ENCODE results near the gene ATF3.

The ATF3 gene

DNA sequence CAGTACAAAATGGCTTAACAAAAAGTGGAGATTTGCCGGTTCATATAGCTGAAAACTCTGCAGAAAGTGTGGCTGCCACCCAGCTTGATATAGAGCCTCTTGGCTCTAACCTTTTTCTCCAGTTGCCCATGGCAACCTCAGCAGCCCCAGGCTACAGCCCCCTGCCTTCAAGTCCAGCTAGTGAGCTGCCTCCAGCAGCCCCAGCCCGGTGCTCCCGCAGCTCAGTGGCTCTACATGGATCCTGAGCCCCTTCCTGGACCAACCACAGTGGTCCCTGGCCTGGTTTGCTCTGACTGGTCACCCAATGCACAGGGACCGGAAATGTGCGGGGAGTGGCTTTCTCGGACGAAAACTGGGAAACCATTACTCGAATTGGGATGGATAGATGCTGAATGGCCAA lies 13.3 kb upstream of the ATF3 start:
- no peaks in the 10 kb centered on the region for H4K20me1 ChIP-seq (ENCODE audit: insufficient read depth, low read length)
- peak overlapping the region in 1 of 2 experiments; percentile 53; a peak in 2 of 4 replicates for H3K4me3 ChIP-seq (ENCODE audit: low read depth in 1 of 2, low read length in 2 of 2)
- no peaks in the 10 kb centered on the region for H3K36me3 ChIP-seq (ENCODE audit: insufficient read depth, low read length)
- H3K4me2 ChIP-seq (ENCODE audit: insufficient read depth, low read length), result peak overlapping the region; percentile 67
- no peak for TF ChIP-seq EZH2 (IDR thresholded peaks at IDR 0.05; ENCODE audit: borderline replicate concordance, low read depth, low read length, severe bottlenecking)
- TF ChIP-seq, protein P1, sequence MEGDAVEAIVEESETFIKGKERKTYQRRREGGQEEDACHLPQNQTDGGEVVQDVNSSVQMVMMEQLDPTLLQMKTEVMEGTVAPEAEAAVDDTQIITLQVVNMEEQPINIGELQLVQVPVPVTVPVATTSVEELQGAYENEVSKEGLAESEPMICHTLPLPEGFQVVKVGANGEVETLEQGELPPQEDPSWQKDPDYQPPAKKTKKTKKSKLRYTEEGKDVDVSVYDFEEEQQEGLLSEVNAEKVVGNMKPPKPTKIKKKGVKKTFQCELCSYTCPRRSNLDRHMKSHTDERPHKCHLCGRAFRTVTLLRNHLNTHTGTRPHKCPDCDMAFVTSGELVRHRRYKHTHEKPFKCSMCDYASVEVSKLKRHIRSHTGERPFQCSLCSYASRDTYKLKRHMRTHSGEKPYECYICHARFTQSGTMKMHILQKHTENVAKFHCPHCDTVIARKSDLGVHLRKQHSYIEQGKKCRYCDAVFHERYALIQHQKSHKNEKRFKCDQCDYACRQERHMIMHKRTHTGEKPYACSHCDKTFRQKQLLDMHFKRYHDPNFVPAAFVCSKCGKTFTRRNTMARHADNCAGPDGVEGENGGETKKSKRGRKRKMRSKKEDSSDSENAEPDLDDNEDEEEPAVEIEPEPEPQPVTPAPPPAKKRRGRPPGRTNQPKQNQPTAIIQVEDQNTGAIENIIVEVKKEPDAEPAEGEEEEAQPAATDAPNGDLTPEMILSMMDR (IDR thresholded peaks at IDR 0.05; ENCODE audit: borderline replicate concordance, extremely low read depth, low read length, poor library complexity, severe bottlenecking), result no peak
- no peaks in the 10 kb centered on the region for H3K79me2 ChIP-seq (ENCODE audit: insufficient read depth, low read length)
- H2AFZ ChIP-seq (ENCODE audit: low read depth, low read length), result peak overlapping the region; percentile 48
- H3K27ac ChIP-seq (ENCODE audit: low read length), result peak overlapping the region; percentile 61; the same call in 1 of the 2 replicates
- DNase-seq (no peak), ATAC-seq (ENCODE audit: insufficient read depth, low read depth) (no peak)
- H3K9me3 ChIP-seq (ENCODE audit: insufficient read depth, low read length, severe bottlenecking), result no peaks in the 10 kb centered on the region
- H3K4me1 ChIP-seq (ENCODE audit: insufficient read depth, low read length), result peaks cover 26% of the 10 kb centered on the region
- 0 out of 2 replicates have a peak overlapping the region, but pooled peaks have one; percentile 32 for H3K9ac ChIP-seq (ENCODE audit: low read depth, low read length)
- H3K27me3 ChIP-seq (ENCODE audit: insufficient read depth, low read length, poor library complexity), result peaks cover 15% of the 10 kb centered on the region

DNA sequence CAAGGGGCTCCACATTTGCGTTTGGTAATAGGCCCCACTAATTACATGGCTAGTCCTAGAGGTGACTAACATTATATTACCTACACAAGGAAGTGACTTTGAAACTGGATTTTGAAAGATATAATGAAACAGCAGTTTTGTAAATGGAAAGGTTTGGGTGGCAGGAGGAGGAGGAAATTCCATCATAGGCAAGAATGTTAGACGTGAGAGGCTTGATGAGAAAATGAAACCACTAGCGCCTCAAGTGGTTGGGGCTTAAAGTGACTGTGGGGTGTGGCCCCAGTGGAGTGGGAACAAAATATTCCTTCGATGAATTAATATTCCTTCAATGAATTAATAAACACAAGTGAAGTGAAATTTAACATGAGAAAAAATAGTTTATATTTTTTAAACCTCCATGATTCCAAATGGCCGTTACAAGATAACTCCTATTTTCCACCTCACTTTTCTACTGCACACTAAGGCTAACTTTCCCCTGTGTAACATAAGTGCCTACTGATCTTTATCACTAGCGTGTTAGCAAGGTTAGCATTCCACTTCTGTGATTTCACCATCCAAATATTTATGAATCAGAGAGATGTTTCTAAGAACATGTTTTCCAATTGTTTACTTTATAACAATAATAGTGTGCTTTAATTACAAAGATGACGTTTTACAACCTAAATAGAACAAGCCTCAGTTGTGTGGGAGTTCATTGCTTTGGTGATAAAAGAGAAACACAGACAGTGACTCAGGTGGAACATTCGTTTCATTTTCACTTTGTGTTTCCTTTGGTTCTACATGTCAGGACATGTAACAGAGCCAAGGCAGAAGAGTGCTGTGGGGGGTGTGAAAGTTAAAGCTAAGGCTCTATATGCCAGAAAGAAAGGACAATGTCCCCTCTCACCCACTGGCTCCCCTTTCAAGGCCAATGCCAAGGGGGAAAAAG lies 12.5 kb upstream of the ATF3 start:
- peak overlapping the region; percentile 32; the same call in 1 of the 2 replicates for H3K9ac ChIP-seq (ENCODE audit: low read depth, low read length)
- H2AFZ ChIP-seq (ENCODE audit: low read depth, low read length), result peak overlapping the region; percentile 48
- no peaks in the 10 kb centered on the region for H3K79me2 ChIP-seq (ENCODE audit: insufficient read depth, low read length)
- ATAC-seq (ENCODE audit: insufficient read depth, low read depth) (peak; percentile 95), DNase-seq (peak; percentile 73)
- H4K20me1 ChIP-seq (ENCODE audit: insufficient read depth, low read length), result no peaks in the 10 kb centered on the region
- H3K27me3 ChIP-seq (ENCODE audit: insufficient read depth, low read length, poor library complexity), result peaks cover 19% of the 10 kb centered on the region
- H3K4me3 ChIP-seq (ENCODE audit: low read depth in 1 of 2, low read length in 2 of 2), result peak overlapping the region in 1 of 2 experiments; percentile 53; a peak in 2 of 4 replicates
- peaks cover 26% of the 10 kb centered on the region for H3K4me1 ChIP-seq (ENCODE audit: insufficient read depth, low read length)
- peak overlapping the region; percentile 67 for H3K4me2 ChIP-seq (ENCODE audit: insufficient read depth, low read length)
- no peaks in the 10 kb centered on the region for H3K36me3 ChIP-seq (ENCODE audit: insufficient read depth, low read length)
- no peaks in the 10 kb centered on the region for H3K9me3 ChIP-seq (ENCODE audit: insufficient read depth, low read length, severe bottlenecking)
- TF ChIP-seq, protein P1 (IDR thresholded peaks at IDR 0.05; ENCODE audit: borderline replicate concordance, extremely low read depth, low read length, poor library complexity, severe bottlenecking), result peak; percentile 84
- TF ChIP-seq EZH2 (IDR thresholded peaks at IDR 0.05; ENCODE audit: borderline replicate concordance, low read depth, low read length, severe bottlenecking), result no peak
- H3K27ac ChIP-seq (ENCODE audit: low read length), result peak overlapping the region; percentile 61

DNA sequence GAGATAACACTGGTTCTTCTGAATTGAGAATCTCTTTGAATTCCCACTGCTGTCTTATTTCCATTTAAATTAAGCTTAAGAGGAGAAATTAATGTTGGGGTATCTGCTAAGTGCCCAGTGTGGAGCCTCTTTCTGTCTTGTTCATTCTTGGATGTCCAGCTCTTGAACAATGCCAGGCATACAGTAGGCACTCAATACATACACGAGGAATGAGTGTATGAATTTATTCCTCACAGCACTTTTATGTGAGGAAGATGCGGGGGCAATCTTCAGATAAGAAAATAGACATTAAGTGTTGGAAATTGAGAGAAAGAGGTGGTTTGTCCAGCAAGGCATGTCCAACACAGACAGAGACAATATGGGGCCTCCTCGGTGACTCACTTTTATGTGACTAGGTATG lies 11.8 kb upstream of the ATF3 start:
- no peaks in the 10 kb centered on the region for H3K9me3 ChIP-seq (ENCODE audit: insufficient read depth, low read length, severe bottlenecking)
- no peaks in the 10 kb centered on the region for H3K36me3 ChIP-seq (ENCODE audit: insufficient read depth, low read length)
- H3K27me3 ChIP-seq (ENCODE audit: insufficient read depth, low read length, poor library complexity), result peaks cover 22% of the 10 kb centered on the region
- peak overlapping the region; percentile 67; the same call in 1 of the 2 replicates for H3K4me2 ChIP-seq (ENCODE audit: insufficient read depth, low read length)
- H3K9ac ChIP-seq (ENCODE audit: low read depth, low read length), result peak overlapping the region; percentile 32; the same call in 1 of the 2 replicates
- H3K27ac ChIP-seq (ENCODE audit: low read length), result peak overlapping the region; percentile 61
- H4K20me1 ChIP-seq (ENCODE audit: insufficient read depth, low read length), result no peaks in the 10 kb centered on the region
- DNase-seq, result no peak
- H3K79me2 ChIP-seq (ENCODE audit: insufficient read depth, low read length), result no peaks in the 10 kb centered on the region
- peaks cover 26% of the 10 kb centered on the region for H3K4me1 ChIP-seq (ENCODE audit: insufficient read depth, low read length)
- ATAC-seq (ENCODE audit: insufficient read depth, low read depth), result no peak
- H2AFZ ChIP-seq (ENCODE audit: low read depth, low read length), result 0 out of 2 replicates have a peak overlapping the region, but pooled peaks have one; percentile 48
- no peak overlapping the region for H3K4me3 ChIP-seq (ENCODE audit: low read depth in 1 of 2, low read length in 2 of 2)
- TF ChIP-seq EZH2 (IDR thresholded peaks at IDR 0.05; ENCODE audit: borderline replicate concordance, low read depth, low read length, severe bottlenecking), result no peak
- TF ChIP-seq, protein P1 (IDR thresholded peaks at IDR 0.05; ENCODE audit: borderline replicate concordance, extremely low read depth, low read length, poor library complexity, severe bottlenecking), result no peak
